NCI-H1092 (cell line): ENCODE results near the gene CISTR.
"Not testable (repeated sequence)": the region's sequence is repeated elsewhere in the genome, so short reads cannot be mapped to it uniquely, and the experiment has no call there.

ENCODE experiments used
- DNase-seq: peaks from one replicate; lab custom pipeline; 2025; lab: John Stamatoyannopoulos, UW

The CISTR gene

GRCh38 chr12:53718567-53718966 lies 33.2 kb downstream of the CISTR start:
- DNase-seq: not testable (repeated sequence)

- no peak for DNase-seq
These were observed 34.5 kb downstream of the CISTR start for GRCh38 chr12:53717319-53717718.

- DNase-seq: no peak
These were observed 37.8 kb downstream of the CISTR start for GRCh38 chr12:53714004-53714403.

- DNase-seq: no peak
These were observed 38.3 kb downstream of the CISTR start for GRCh38 chr12:53713516-53713915.

DNA sequence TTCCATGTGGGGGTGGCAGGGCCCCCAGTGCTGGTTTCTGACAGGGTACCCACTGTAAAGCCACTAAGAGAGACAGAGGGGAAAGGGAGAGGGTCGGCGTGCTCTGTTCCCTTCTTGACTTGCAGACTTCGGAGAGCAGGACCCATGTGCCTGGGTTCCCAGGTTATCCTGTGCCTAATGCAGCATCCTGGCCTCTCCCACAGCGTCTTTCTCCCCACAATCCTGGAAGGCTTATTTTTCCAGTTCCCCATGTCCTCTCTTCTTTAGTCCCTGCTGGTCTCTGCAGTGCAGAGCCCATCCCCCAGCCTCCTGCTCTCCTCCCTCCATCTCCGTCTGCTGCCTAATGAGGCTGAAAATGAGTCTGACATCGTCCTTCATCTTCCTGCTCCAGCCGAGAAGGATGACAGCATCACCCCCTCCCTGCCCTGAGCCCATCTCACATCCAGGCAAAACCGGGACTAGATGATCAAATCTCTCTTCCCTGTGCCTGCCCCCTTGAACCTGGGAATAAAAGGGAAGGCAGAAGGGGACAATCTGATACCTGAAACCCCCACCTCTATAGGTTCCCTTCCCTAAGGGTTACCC lies 39.6 kb downstream of the CISTR start:
- no peak for DNase-seq

DNA sequence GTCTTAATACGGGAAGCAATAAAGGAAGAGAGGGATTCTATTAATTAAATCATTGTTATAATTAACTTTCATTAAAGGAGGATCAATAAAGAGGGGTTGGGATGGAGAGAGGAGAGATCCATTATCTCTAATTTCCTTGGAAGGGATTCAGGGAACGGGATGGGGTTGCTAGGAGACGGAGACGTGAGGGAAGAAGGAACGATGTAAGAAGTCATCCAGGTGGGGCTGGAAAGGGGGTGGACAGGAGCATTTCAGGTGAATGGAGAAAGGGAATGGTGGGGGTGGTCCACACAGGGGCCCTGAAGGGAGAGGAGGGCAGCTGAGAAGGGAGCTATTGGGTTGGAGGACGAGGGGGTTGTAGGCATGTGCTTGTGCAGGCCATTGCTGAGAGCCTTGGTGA lies 41.7 kb downstream of the CISTR start:
- DNase-seq: no peak

DNA sequence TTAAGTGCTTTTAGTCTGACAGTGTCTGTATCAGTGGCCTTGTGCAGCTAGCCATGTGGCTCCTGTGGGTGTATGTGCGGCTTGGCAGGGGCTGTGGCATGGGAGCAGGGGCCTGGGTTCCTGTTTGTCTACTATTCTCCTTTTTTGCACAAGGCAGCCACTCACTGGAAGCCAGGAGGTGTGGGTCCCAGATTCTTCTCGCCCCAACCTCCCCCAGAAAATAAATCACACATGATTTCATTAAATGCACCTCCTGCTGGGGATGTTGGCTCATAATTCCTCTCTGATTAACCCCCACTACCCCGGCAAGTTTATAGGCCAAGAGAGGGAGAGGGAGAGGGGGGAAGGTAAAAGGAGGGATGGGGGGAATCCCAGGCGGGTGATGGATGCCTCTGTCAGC lies 42.1 kb downstream of the CISTR start:
- no peak for DNase-seq

- DNase-seq: no peak
These were observed 45.7 kb downstream of the CISTR start for GRCh38 chr12:53706080-53706479.

GRCh38 chr12:53703756-53704155 lies 48.0 kb downstream of the CISTR start:
- DNase-seq: no peak

GRCh38 chr12:53701518-53702264 lies 50.1 kb downstream of the CISTR start:
- no peak for DNase-seq

- DNase-seq: no peak
These were observed 51.2 kb downstream of the CISTR start for GRCh38 chr12:53700567-53700966.

- DNase-seq: no peak
These were observed 52.1 kb downstream of the CISTR start for GRCh38 chr12:53699678-53700025.

DNA sequence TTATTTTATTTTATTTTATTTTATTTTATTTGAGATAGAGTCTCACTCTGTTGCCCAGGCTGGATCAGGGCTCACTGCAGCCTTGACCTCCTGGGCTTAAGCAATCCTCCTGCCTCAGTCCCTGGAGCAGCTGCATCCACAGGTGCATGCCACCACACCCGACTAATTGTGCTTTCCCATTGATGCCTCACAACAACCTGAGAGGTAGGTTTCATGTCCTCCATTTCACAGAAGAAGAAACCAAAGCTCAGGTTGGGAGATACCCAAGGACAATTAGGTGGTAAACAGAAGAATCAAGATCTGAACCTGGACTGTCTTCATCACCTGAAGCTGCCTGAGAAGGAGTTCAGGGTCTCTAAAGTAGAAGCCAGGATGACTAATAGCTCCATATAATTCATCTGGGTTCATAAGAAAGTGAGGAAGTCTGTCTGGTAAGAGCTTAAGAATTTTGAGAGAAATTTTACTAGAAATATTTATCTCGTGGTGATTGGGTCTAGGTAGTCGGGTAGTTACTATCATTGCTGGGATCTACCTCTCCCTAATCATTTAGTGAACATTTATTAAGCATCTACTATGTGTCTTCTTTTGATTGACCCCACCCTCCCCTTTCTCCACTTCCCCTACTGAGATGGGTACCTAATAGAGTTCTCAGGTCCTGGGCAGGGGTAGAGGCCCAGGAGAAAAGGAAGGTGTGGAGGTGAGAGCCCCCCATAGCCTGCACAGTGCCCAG lies 52.7 kb downstream of the CISTR start:
- no peak for DNase-seq

DNA sequence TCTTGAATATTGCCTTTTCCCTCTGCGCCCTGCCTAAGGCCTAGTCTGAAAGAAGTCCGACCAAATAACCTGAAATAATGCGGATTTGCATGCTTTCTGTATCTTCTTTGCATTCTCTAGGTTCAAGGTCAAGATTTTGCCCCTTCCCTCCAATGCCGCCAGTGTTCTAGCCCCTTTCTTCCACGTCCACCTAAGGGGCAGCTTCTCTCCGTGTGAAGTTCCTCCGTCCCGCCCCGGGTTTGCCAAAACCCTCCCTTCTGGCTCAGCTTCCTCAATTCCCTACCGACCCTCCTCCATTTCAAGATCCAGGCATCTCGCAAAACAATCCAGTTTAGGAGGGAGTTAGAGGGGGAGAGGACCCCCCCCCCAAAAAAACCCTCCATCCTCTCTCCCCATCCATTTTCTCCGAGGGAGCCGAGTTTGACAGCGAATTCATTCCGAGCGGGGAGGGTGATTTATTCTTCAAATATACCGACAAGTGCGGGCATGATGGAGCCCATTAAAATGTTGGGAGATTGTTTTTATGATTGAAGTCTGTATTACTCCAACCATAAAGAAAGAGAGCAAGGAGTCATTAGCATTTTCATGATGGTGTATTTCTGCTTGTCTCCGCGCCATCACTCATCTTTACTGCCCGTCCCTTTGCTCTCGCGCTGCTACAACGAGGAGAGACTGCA lies 55.0 kb downstream of the CISTR start:
- no peak for DNase-seq
